HL-60/S4 treated with retinoic acid at 250 ng/mL for 4 days and 3 days (cell line): ENCODE data around the gene IP6K2.

Source experiments
- in situ Hi-C: fragments of 300-500 bp; cut with MboI; formaldehyde crosslinking; loops from 2 replicates; pipeline ENCODE4 v1.7.0; 2022; ENCODE audit warnings: low sequenced_read_pairs

Gene IP6K2

DNA sequence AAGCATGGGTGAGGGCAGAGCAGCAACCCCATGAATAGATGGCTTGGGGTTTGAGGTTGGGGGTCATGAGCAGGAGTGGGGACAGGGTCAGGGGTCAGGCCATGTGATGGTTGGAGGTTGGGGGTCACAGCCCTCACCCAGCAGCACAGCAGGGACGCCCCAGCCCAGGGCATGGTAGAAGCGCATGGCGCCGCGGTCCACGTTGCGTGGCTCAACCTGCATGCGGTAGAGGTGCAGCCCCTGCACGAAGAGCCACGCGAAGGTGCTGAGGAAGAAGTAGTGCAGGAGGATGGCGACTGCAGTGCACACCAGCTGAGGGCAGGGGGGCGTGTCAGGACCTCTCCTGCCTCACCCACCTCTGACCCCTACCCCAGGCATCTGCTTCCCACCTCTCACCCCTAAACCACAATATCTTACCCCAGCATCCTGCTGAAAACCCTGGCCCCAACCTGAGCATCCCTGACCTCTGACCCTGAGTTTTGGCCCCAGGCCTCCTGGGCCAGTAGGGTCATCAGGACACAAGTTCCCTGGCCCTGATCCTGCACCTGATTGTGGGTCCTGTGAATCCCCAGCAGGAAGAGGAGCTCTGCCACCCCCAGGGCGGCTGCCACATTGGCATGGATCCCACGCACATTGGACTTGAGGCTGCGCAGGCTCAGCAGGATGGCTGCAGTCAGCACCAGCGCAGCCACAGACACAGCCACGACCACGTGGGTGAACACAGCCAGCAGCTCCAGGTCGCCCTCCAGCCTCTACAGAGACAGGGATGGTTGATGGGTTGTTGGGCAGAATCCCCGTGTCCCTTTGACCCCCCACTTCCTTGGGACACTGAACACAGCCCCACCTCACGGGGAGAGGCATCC lies 71.9 kb downstream of the IP6K2 start:
- in situ Hi-C loops = no loop called here

GRCh38 chr3:48642605-48643004 lies 74.4 kb downstream of the IP6K2 start:
- in situ Hi-C loops = no loop called here

GRCh38 chr3:48641396-48641795 lies 75.6 kb downstream of the IP6K2 start:
- in situ Hi-C loops = no loop called here

GRCh38 chr3:48639944-48640606 lies 76.9 kb downstream of the IP6K2 start:
- in situ Hi-C loops = no loop called here
